HG03342 (cell line): ENCODE results near the gene G3BP2.

Source experiments
- ATAC-seq: cut with Tn5 transposase; IDR thresholded peaks from one replicate; pipeline ENCODE4 v1.9.1; 2021; ENCODE audit warnings: mild to moderate bottlenecking, moderate library complexity; ENCODE audit not compliant: unreplicated experiment

Gene G3BP2

GRCh38 chr4:75644095-75644494 lies 29.1 kb downstream of the G3BP2 start:
- no peak for ATAC-seq

DNA sequence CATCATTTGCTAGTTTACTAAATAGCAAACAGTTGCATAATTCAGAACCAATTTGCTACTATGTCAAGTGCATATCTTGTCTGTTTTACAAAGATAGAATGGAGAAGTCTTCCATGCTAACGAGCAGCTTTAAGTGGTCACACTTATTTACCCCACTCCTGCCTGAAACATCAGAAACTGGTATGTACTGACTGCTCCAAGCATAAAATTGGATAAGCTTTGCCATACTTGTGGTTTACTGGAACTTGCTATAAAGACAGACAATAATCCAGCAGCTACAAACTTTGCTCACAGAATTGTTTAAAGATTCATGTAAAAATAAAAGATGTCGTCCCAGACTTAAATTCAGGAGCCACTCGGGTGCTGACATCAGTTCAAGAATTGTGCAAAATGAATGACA lies 29.6 kb downstream of the G3BP2 start:
- ATAC-seq, result no peak

DNA sequence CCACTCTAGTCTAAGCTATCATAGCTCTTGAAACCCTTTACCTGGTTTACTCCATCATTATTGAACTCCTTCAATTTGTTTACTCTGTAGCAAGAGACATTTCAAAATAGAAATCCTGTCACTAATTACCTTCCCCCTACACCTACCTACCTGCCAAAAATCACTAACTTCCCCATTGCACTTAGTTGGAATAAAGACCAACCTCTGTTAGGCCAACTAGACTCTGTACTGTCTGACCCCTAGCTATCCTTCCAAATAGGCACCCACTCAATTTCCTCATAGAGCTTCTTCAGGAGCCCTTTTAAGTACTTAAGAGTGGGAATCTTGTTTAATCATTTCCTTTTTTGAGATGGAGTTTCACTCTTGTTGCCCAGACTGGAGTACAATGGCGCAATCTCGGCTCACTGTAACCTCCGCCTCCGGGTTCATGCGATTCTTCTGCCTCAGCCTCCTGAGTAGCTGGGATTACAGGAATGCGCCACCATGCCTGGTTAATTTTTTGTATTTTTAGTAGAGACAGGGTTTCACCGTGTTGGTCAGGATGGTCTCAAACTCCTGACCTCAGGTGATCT lies 34.0 kb downstream of the G3BP2 start:
- ATAC-seq, result no peak

DNA sequence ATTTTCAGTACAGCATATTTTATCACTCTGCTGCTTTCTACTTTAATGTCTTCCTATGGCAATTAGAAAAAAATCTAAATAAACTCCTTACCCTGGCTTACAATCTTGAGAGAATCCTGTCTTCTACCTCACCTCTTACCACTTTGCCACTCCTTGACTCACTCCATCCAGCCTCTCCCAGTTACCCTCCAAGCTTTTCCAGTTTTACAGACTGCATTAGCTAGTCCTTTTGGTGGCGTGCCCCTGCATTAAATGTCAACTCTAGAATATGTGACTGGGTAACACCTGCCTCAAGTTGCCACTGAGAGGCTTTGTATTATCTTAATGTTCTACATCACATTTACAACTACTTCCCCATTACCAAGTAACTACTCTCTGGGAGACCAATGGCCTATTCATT lies 35.4 kb downstream of the G3BP2 start:
- ATAC-seq, result no peak

GRCh38 chr4:75637176-75637575 lies 36.0 kb downstream of the G3BP2 start:
- ATAC-seq, result no peak

DNA sequence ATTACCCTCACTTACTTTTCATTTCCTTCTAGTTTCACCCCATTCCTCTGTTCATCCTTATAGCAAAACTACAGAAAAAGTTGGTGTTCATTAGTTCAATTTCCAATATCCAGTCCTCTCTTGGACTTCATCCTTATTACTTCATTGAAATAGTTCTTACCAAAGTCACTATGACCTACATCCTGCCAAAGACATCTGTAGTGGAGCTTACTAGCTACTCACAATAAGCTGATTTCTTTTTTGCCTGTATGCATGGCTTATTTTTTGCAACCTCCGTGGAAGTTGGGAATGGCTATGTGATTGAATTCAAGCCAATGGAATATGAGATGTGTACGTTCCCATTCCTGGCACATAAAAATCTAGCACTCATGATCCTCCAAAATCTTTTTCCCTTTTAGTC lies 38.3 kb downstream of the G3BP2 start:
- no peak for ATAC-seq

DNA sequence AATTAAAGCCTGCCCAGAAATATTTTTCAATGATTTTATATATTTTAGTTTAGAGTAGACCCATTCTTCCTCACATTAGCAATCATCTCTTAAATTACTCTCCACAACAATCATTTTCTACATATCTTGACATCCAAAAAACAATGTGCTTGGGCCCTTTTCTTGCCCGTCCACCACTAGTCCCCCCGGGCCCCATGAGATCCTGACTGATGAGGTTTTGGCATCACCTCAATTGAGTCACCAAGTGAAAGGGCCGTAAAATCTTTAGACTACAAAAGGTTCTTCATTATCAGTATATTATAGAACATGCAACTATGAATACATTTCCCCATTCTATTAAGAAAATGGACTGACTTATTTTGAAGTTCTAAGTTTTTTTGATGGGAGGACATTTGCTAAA lies 38.9 kb downstream of the G3BP2 start:
- no peak for ATAC-seq

- ATAC-seq, result no peak
Measured at GRCh38 chr4:75633846-75634245, 39.4 kb downstream of the G3BP2 start.

DNA sequence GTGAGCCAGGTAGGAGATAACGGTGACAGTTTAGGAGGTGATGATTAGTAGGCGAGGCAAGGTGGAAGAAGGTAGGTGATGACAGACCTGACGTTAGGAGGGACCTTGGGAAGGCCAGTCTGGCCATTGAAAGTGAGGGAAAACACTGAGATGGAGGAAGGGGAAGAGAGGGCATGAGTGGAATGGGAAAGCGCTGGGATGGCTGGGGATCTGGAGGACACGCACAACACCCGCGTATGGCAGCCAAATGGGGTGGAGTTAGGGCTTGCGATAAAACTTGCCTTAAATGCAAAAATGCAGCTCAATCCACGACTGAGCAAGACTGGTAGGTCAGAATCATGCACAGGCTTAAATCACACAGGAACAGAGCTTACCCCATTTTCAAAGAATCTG lies 42.3 kb downstream of the G3BP2 start:
- ATAC-seq, result no peak

GRCh38 chr4:75630174-75630936 lies 42.9 kb downstream of the G3BP2 start, which contains the start of gene CDKL2:
Gene CDKL2, minus strand, starts transcription at chr4:75630528. Its CDS starts 4,540 bp downstream, at chr4:75625988.
- peak; percentile 99 for ATAC-seq

GRCh38 chr4:75629239-75629638 lies 44.0 kb downstream of the G3BP2 start:
- ATAC-seq, result no peak

DNA sequence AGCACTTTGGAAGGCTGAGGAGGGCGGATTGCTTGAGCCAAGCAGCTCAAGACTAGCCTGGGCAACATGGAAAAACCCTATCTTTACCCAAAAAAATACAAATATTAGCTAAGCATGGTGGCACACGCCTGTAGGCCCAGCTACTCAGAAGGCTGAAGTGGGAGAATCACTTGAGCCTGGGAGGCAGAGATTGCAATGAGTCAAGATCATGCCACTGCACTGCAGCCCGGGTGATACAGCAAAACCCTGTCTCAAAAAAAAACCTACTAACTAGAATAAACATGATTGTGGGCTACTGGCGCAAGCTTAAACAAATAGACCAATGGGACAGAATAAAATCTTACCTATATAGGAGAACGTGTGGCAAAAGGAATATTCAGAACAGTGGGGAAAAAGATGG lies 50.2 kb downstream of the G3BP2 start:
- no peak for ATAC-seq

DNA sequence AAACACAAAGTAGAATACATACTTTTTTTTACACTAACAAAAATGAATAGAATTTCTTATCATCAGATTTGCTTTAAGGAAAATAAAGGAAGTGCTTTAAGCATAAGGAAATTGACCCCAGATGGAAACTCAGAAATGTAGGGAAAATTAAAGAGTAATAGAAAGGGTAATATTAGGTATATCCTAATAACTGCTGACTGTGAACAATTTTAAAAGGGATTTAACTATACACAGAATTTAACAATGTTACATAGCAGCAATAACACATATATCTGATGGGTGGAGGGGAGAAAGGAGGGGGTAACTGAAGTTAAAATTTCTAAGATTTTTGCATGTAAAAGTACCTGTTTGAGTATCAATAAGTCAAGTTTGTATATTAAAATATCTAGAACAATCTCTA lies 51.5 kb downstream of the G3BP2 start:
- no peak for ATAC-seq

GRCh38 chr4:75612306-75612705 lies 60.9 kb downstream of the G3BP2 start:
- no peak for ATAC-seq

- ATAC-seq, result no peak
Measured at GRCh38 chr4:75605928-75606327, 67.3 kb downstream of the G3BP2 start.

- no peak for ATAC-seq
Measured at GRCh38 chr4:75599647-75600046, 73.6 kb downstream of the G3BP2 start.

- ATAC-seq, result no peak
Measured at GRCh38 chr4:75598390-75598789, 74.8 kb downstream of the G3BP2 start.

GRCh38 chr4:75596061-75596460 lies 77.2 kb downstream of the G3BP2 start:
- no peak for ATAC-seq

GRCh38 chr4:75593393-75593792 lies 79.8 kb downstream of the G3BP2 start:
- ATAC-seq, result no peak
